SU-DHL-6 (cell line): Measurements from ENCODE around the gene IL13RA2.

Source experiments
- H2AFZ ChIP-seq: fragments of 200-600 bp; sonication (generic); 2 replicates; pipeline ENCODE4 v1.6.1; 2014; ENCODE audit warnings: low read depth, mild to moderate bottlenecking, moderate library complexity, mixed read lengths, antibody characterized with exemption, low read length; ENCODE audit not compliant: severe bottlenecking
- H3F3A ChIP-seq: fragments of 200-600 bp; shearing (Covaris generic); 2 replicates; pipeline ENCODE4 v1.6.0; 2016; ENCODE audit warnings: antibody characterized with exemption, mild to moderate bottlenecking; ENCODE audit not compliant: insufficient read depth
- H3K27ac ChIP-seq: fragments of 200-600 bp; sonication (generic); 2 replicates; pipeline ENCODE4 v1.5.1; 2016; ENCODE audit warnings: low read depth, mild to moderate bottlenecking, low read length, moderate library complexity, mixed read lengths
- H3K27me3 ChIP-seq: fragments of 200-600 bp; sonication (generic), shearing (Covaris generic); 2 replicates; pipeline ENCODE4 v1.6.0; 2014; ENCODE audit warnings: mild to moderate bottlenecking, low read length
- H3K36me3 ChIP-seq: fragments of 200-600 bp; sonication (generic); 2 replicates; pipeline ENCODE4 v1.6.1; 2014; ENCODE audit warnings: mild to moderate bottlenecking, low read length, mixed read lengths
- H3K4me2 ChIP-seq: fragments of 300-600, 200-600 bp; shearing (Covaris generic), sonication (generic); 2 replicates; pipeline ENCODE4 v1.6.0; 2014; ENCODE audit warnings: low read length, low read depth, mild to moderate bottlenecking; ENCODE audit not compliant: poor library complexity, severe bottlenecking
- H3K4me3 ChIP-seq: fragments of 200-600 bp; sonication (generic); 2 replicates; pipeline ENCODE4 v1.5.1; 2014; ENCODE audit warnings: antibody characterized with exemption, low read length, mild to moderate bottlenecking, mixed read lengths; ENCODE audit not compliant: insufficient read depth, poor library complexity, severe bottlenecking
- H3K79me2 ChIP-seq: fragments of 200-600 bp; sonication (generic); 2 replicates; pipeline ENCODE4 v1.6.1; 2014; ENCODE audit warnings: mild to moderate bottlenecking, low read length, moderate library complexity; ENCODE audit not compliant: insufficient read depth
- H3K9ac ChIP-seq: fragments of 200-600 bp; sonication (generic); 2 replicates; pipeline ENCODE4 v1.7.0; 2014; ENCODE audit warnings: mild to moderate bottlenecking, low read length
- H3K9me2 ChIP-seq: fragments of 200-600 bp; sonication (generic); replicated peaks from 2 replicates; pipeline ENCODE4 v1.6.1; 2014; ENCODE audit warnings: low read length; ENCODE audit not compliant: insufficient read depth
- H3K9me3 ChIP-seq: fragments of 200-600 bp; sonication (generic); 2 replicates; pipeline ENCODE4 v1.6.1; 2014; ENCODE audit warnings: low read length, mixed read lengths; ENCODE audit not compliant: insufficient read depth
- H4K20me1 ChIP-seq: fragments of 200-600 bp; sonication (generic); 2 replicates; pipeline ENCODE4 v1.6.1; 2014; ENCODE audit warnings: low read depth, mild to moderate bottlenecking, antibody characterized with exemption, low read length, moderate library complexity, mixed read lengths
- EZH2phosphoT487 ChIP-seq: fragments of 200-600 bp; sonication (generic), shearing (Covaris generic); conservative IDR thresholded peaks from 2 replicates; pipeline ENCODE4 v1.6.1; 2018; ENCODE audit warnings: mild to moderate bottlenecking, antibody characterized with exemption, low read length, moderate library complexity, mixed read lengths
- TF ChIP-seq, protein P1 (sequence below): fragments of 200-600 bp; sonication (generic); IDR thresholded peaks from one replicate; pipeline ENCODE4 v1.5.1; 2017; ENCODE audit warnings: antibody characterized with exemption, mild to moderate bottlenecking, low read length, moderate library complexity; ENCODE audit not compliant: insufficient read depth, poor library complexity, severe bottlenecking

IL13RA2 gene

DNA sequence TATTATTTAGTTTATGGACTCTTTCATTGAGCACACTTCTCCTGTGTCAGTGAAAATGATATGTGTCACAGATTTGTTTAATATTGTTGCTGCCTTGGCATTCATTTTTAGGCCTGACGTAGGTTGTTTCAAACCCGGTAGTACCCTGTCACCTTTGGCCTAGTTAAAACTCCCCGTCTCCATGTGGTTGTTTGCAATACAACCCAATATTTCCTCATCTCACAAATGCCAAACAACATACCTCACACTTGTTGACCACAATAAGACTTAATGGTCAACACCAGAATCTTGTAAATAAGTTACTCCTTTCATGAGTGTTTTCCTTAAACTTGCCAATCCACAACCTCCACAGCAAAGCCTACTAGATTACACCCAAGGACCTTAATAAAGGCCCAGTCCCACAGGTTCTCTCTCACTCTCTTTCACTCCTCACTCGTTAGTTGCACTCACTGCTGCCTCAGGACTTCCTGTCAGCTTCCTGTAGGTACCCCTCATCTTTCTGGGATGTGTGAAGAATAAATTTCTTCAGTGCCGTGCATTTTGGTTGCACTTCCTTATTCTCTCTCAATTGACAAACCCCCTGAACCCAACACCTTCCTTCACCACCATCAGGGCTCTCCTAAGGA is 31.3 kb downstream of the IL13RA2 start:
- Histone ChIP-seq H3K27me3 (no peaks in the 10 kb centered on the region), H3K4me3 (no peak overlapping the region)

DNA sequence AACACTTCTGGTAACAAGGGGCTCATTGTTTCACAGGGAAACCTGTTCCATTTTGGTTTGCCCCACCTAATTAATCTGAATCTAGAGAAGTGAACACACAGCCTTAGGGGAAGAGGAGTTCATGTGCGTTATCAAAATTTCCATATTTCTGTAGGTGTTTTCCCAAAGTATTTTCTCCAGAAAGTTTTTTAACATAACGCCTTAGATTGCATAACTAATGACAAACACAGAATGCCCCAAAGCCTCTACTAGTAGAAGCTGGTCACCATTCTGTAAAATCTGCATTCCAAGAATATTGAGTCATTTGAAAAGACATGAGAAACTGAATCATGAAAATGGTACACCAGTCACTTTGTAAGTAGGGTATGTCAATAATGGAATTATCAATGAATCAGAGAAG is 41.1 kb downstream of the IL13RA2 start:
- Histone ChIP-seq H3F3A (no peaks in the 10 kb centered on the region), H3K4me2 (no peak overlapping the region), H3K27me3 (no peaks in the 10 kb centered on the region), H3K27ac (no peak overlapping the region), H3K4me3 (no peak overlapping the region), H3K9ac (no peak overlapping the region), H3K9me2 (no peaks in the 10 kb centered on the region), H3K9me3 (no peaks in the 10 kb centered on the region), H4K20me1 (no peaks in the 10 kb centered on the region), H3K79me2 (no peaks in the 10 kb centered on the region), H2AFZ (no peak overlapping the region), H3K36me3 (no peaks in the 10 kb centered on the region)
- no peak for TF ChIP-seq EZH2phosphoT487
- TF ChIP-seq, protein P1, sequence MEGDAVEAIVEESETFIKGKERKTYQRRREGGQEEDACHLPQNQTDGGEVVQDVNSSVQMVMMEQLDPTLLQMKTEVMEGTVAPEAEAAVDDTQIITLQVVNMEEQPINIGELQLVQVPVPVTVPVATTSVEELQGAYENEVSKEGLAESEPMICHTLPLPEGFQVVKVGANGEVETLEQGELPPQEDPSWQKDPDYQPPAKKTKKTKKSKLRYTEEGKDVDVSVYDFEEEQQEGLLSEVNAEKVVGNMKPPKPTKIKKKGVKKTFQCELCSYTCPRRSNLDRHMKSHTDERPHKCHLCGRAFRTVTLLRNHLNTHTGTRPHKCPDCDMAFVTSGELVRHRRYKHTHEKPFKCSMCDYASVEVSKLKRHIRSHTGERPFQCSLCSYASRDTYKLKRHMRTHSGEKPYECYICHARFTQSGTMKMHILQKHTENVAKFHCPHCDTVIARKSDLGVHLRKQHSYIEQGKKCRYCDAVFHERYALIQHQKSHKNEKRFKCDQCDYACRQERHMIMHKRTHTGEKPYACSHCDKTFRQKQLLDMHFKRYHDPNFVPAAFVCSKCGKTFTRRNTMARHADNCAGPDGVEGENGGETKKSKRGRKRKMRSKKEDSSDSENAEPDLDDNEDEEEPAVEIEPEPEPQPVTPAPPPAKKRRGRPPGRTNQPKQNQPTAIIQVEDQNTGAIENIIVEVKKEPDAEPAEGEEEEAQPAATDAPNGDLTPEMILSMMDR, result no peak

More for the DNA sequence above, 31.3 kb downstream of the IL13RA2 start:
- no peaks in the 10 kb centered on the region for H3F3A ChIP-seq
- H3K9me2 ChIP-seq, result no peaks in the 10 kb centered on the region
- no peaks in the 10 kb centered on the region for H3K9me3 ChIP-seq
- TF ChIP-seq EZH2phosphoT487, result no peak
- TF ChIP-seq, protein P1, result no peak
- H3K27ac ChIP-seq, result no peak overlapping the region
- H4K20me1 ChIP-seq, result no peaks in the 10 kb centered on the region
- no peak overlapping the region for H3K9ac ChIP-seq
- no peak overlapping the region for H3K4me2 ChIP-seq
- no peaks in the 10 kb centered on the region for H3K36me3 ChIP-seq
- H2AFZ ChIP-seq, result no peak overlapping the region
- no peaks in the 10 kb centered on the region for H3K79me2 ChIP-seq

GRCh38 chrX:114973013-114973412 is 44.4 kb downstream of the IL13RA2 start:
- Histone ChIP-seq H2AFZ (no peak overlapping the region), H3K36me3 (no peaks in the 10 kb centered on the region), H3K27me3 (no peaks in the 10 kb centered on the region), H3K9me2 (no peaks in the 10 kb centered on the region), H3K9ac (no peak overlapping the region), H3K4me2 (no peak overlapping the region), H4K20me1 (no peaks in the 10 kb centered on the region), H3F3A (no peaks in the 10 kb centered on the region), H3K27ac (no peak overlapping the region), H3K79me2 (no peaks in the 10 kb centered on the region), H3K4me3 (no peak overlapping the region), H3K9me3 (no peaks in the 10 kb centered on the region)
- no peak for TF ChIP-seq EZH2phosphoT487
- TF ChIP-seq, protein P1, result no peak
